ENCODE measurements around the gene ANKRD53.

ANKRD53 gene

GRCh38 chr2:70978341-70979179 is at the start of gene ANKRD53:
Gene ANKRD53, plus strand, starts transcription at chr2:70978630. Its CDS starts 16 bp downstream, at chr2:70978646.
- no peak for DNase-seq

GRCh38 chr2:70930371-70931329 is 47.8 kb upstream of the ANKRD53 start:
- DNase-seq = no peak

GRCh38 chr2:70931376-70932000 is 46.9 kb upstream of the ANKRD53 start:
- no peak for DNase-seq

GRCh38 chr2:70932631-70933230 is 45.7 kb upstream of the ANKRD53 start:
- no peak for DNase-seq

- no peak for DNase-seq
These were observed 43.4 kb upstream of the ANKRD53 start for GRCh38 chr2:70934981-70935380.

GRCh38 chr2:70935468-70936164 is 42.8 kb upstream of the ANKRD53 start, which contains the start of gene ATP6V1B1:
Gene ATP6V1B1, plus strand, starts transcription at chr2:70935900. Its CDS starts 55 bp downstream, at chr2:70935955.
- DNase-seq = no peak

- DNase-seq = no peak
These were observed 42.1 kb upstream of the ANKRD53 start for GRCh38 chr2:70936165-70936978.

GRCh38 chr2:70936979-70937811 is 41.2 kb upstream of the ANKRD53 start:
- DNase-seq = no peak

- no peak for DNase-seq
These were observed 40.4 kb upstream of the ANKRD53 start for GRCh38 chr2:70937866-70938585.

- DNase-seq = no peak
These were observed 39.9 kb upstream of the ANKRD53 start for GRCh38 chr2:70938586-70938950.

GRCh38 chr2:70939001-70939838 is 39.2 kb upstream of the ANKRD53 start:
- DNase-seq = no peak

GRCh38 chr2:70939839-70940580 is 38.4 kb upstream of the ANKRD53 start:
- DNase-seq = no peak

- no peak for DNase-seq
These were observed 37.2 kb upstream of the ANKRD53 start for GRCh38 chr2:70941186-70941585.

GRCh38 chr2:70941701-70942100 is 36.7 kb upstream of the ANKRD53 start:
- no peak for DNase-seq

GRCh38 chr2:70942396-70943204 is 35.8 kb upstream of the ANKRD53 start:
- DNase-seq = no peak

- no peak for DNase-seq
These were observed 35.1 kb upstream of the ANKRD53 start for GRCh38 chr2:70943205-70943871.

Data from NCI-H446 treated with DMSO at 0.1 percent for 48 hours (cell line).